ENCODE measurements around the gene TARBP2.

DNA sequence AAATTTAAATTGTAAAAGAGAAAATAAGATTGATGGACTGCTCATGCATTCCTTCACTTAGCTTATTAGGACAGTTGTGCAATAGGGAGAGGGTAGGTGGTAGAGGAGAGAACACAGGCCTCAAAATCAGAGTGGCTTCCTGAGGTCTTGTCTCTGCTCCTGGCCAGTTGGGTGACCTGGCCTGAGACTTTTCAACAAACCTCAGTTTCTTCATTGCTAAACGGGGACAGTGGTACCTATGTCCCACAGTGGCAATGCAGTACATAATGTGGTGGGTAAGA, 4.4 kb upstream of the TARBP2 start:
- TF ChIP-seq, protein P1, sequence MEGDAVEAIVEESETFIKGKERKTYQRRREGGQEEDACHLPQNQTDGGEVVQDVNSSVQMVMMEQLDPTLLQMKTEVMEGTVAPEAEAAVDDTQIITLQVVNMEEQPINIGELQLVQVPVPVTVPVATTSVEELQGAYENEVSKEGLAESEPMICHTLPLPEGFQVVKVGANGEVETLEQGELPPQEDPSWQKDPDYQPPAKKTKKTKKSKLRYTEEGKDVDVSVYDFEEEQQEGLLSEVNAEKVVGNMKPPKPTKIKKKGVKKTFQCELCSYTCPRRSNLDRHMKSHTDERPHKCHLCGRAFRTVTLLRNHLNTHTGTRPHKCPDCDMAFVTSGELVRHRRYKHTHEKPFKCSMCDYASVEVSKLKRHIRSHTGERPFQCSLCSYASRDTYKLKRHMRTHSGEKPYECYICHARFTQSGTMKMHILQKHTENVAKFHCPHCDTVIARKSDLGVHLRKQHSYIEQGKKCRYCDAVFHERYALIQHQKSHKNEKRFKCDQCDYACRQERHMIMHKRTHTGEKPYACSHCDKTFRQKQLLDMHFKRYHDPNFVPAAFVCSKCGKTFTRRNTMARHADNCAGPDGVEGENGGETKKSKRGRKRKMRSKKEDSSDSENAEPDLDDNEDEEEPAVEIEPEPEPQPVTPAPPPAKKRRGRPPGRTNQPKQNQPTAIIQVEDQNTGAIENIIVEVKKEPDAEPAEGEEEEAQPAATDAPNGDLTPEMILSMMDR (conservative IDR thresholded peaks at IDR 0.05; ENCODE audit: low read length): no peak
- no peak for TF ChIP-seq EZH2phosphoT487 (IDR thresholded peaks at IDR 0.05; ENCODE audit: borderline replicate concordance, low read depth, low read length)
